ENCODE results near the gene ZNF787. TPM values are rescaled to one million over a fixed set of nuclear protein-coding genes. Genes with fewer than 3 reads are reported as not detected.
"Not testable (repeated sequence)": the region's sequence is repeated elsewhere in the genome, so short reads cannot be mapped to it uniquely, and the experiment has no call there.

ZNF787 gene
- total and polyA plus RNA-seq, 4 donors, result 2.9 to 23.6 (median 18.8) TPM

- H3K4me3 ChIP-seq (ENCODE audit: low read depth in 1 of 3, low read length in 3 of 3); H3K9me3 ChIP-seq (ENCODE audit: control insufficient read depth in 4 of 4, low read length in 3 of 4); H3K27ac ChIP-seq (ENCODE audit: low read depth in 1 of 2, low read length in 2 of 2); H3K27me3 ChIP-seq (ENCODE audit: control insufficient read depth in 4 of 4, insufficient read depth in 4 of 4, low read length in 3 of 4); H3K9ac ChIP-seq (ENCODE audit: low read depth in 1 of 2, low read length in 2 of 2); DNase-seq (ENCODE audit: low spot score): not testable (repeated sequence)
- 96% methylated on average over 12 of the region's 12 CpGs for WGBS
- peak in 1 of 2 donors; percentile 61 for TF ChIP-seq HNF4A (conservative IDR thresholded peaks at IDR 0.05)
- TF ChIP-seq RXRA (IDR thresholded peaks at IDR 0.05), result peak; percentile 10 to 56
- TF ChIP-seq NR2F2 (IDR thresholded peaks at IDR 0.05), result peak; percentile 99
- H3K4me1 ChIP-seq (ENCODE audit: control insufficient read depth in 4 of 4, insufficient read depth in 4 of 4, low read length in 3 of 4), result peaks cover 3 to 37% (median 29%) of the 10 kb centered on the region in 4 donors
- H3K36me3 ChIP-seq (ENCODE audit: control insufficient read depth in 4 of 4, insufficient read depth in 3 of 4, low read depth in 1 of 4, low read length in 3 of 4), result peaks cover 5 to 14% (median 10%) of the 10 kb centered on the region in 4 donors
Measured at GRCh38 chr19:56148955-56149655, 28.0 kb upstream of the ZNF787 start.

GRCh38 chr19:56148096-56148495, 27.0 kb upstream of the ZNF787 start:
- Histone ChIP-seq H3K4me1 (ENCODE audit: control insufficient read depth in 4 of 4, insufficient read depth in 4 of 4, low read length in 3 of 4) (peaks cover 8 to 39% (median 33%) of the 10 kb centered on the region in 4 donors), H3K36me3 (ENCODE audit: control insufficient read depth in 4 of 4, insufficient read depth in 3 of 4, low read depth in 1 of 4, low read length in 3 of 4) (peaks cover 5 to 14% (median 10%) of the 10 kb centered on the region in 4 donors), H3K27ac (ENCODE audit: low read depth in 1 of 2, low read length in 2 of 2) (no peak overlapping the region), H3K4me3 (ENCODE audit: low read depth in 1 of 3, low read length in 3 of 3) (no peak overlapping the region), H3K9ac (ENCODE audit: low read depth in 1 of 2, low read length in 2 of 2) (no peak overlapping the region), H3K9me3 (ENCODE audit: control insufficient read depth in 4 of 4, low read length in 3 of 4) (no peaks in the 10 kb centered on the region), H3K27me3 (ENCODE audit: control insufficient read depth in 4 of 4, insufficient read depth in 4 of 4, low read length in 3 of 4) (no peaks in the 10 kb centered on the region)
- no peak for DNase-seq (ENCODE audit: low spot score)
- WGBS, result 97% methylated on average over 15 of the region's 15 CpGs
- TF ChIP-seq CTCF (IDR thresholded peaks at IDR 0.05; ENCODE audit: low read depth, low read length, missing input control) (no peak), TAF1 (conservative IDR thresholded peaks at IDR 0.05) (no peak), NR2F2 (IDR thresholded peaks at IDR 0.05) (no peak), FOXA1 (IDR thresholded peaks at IDR 0.05) (no peak), FOXA2 (IDR thresholded peaks at IDR 0.05) (no peak), GABPA (IDR thresholded peaks at IDR 0.05 in 1 of 2, conservative IDR thresholded peaks at IDR 0.05 in 1 of 2) (no peak), ATF3 (IDR thresholded peaks at IDR 0.05) (no peak), MAX (IDR thresholded peaks at IDR 0.05) (no peak), ZBTB33 (IDR thresholded peaks at IDR 0.05) (no peak), YY1 (IDR thresholded peaks at IDR 0.05) (no peak), REST (IDR thresholded peaks at IDR 0.05) (no peak), JUND (IDR thresholded peaks at IDR 0.05) (no peak), HNF4A (conservative IDR thresholded peaks at IDR 0.05) (no peak)

Data from liver (tissue), 9 donors.